Small intestine (tissue), 7 donors: ENCODE results near the gene FAM13B. TPM values are rescaled to one million over a fixed set of nuclear protein-coding genes. Genes with fewer than 3 reads are reported as not detected.

Experiments used
- DNase-seq, 2 donors: peaks; one replicate each; pipeline versions ENCODE4 v3.0.0 to v3.0.0-alpha.2; 2013
- FAIRE-seq: peaks from 2 replicates; lab custom pipeline; 2012; peaks lifted over from hg19 to GRCh38; lab: Jason Lieb, UNC
- H3K27ac ChIP-seq, 3 donors: one replicate each; pipeline ENCODE4 v1.5.1; 2013; ENCODE audit warnings: low read length in 2 of 3, mild to moderate bottlenecking in 2 of 3, control low read depth in 1 of 3, inconsistent platforms in 1 of 3, low read depth in 1 of 3, moderate library complexity in 1 of 3
- H3K27me3 ChIP-seq, 3 donors: one replicate each; pipeline ENCODE4 v1.6.1; 2013; ENCODE audit warnings: low read length in 3 of 3, inconsistent platforms in 1 of 3; ENCODE audit not compliant: control insufficient read depth in 3 of 3, insufficient read depth in 3 of 3
- H3K36me3 ChIP-seq, 3 donors: one replicate each; pipeline ENCODE4 v1.6.1; 2013; ENCODE audit warnings: low read length in 3 of 3, inconsistent platforms in 1 of 3, low read depth in 1 of 3, mild to moderate bottlenecking in 1 of 3, moderate library complexity in 1 of 3; ENCODE audit not compliant: control insufficient read depth in 3 of 3, insufficient read depth in 2 of 3
- H3K4me1 ChIP-seq, 3 donors: one replicate each; pipeline ENCODE4 v1.6.1; 2013; ENCODE audit warnings: low read length in 2 of 3, inconsistent platforms in 1 of 3, low read depth in 1 of 3, mild to moderate bottlenecking in 1 of 3, moderate library complexity in 1 of 3; ENCODE audit not compliant: control insufficient read depth in 3 of 3, insufficient read depth in 2 of 3
- H3K4me3 ChIP-seq, 3 donors: one replicate each; pipeline ENCODE4 v1.5.1; 2013; ENCODE audit warnings: low read length in 3 of 3, control low read depth in 1 of 3, inconsistent platforms in 1 of 3, low read depth in 1 of 3, mild to moderate bottlenecking in 1 of 3, moderate library complexity in 1 of 3
- H3K9me3 ChIP-seq, 2 donors: one replicate each; pipeline ENCODE4 v1.6.1; 2013; ENCODE audit warnings: low read depth in 1 of 2, low read length in 1 of 2; ENCODE audit not compliant: control insufficient read depth in 2 of 2, insufficient read depth in 1 of 2
- WGBS, 3 donors: extraction: QIAGEN DNeasy Blood & Tissue Kit; methylation state at CpG; one replicate each; pipeline ENCODE4 v1.1.7; 2013; 5-methylcytosine and 5-hydroxymethylcytosine counted together
- polyA plus RNA-seq, 4 donors: library from polyadenylated mRNA; stranded (reverse) in 3 of 4; unstranded in 1 of 4; fragments of 200-250 nt in 3 of 4; fragments of 120-200 nt in 1 of 4; gene quantifications; one replicate each; pipeline versions ENCODE4 v1.2.1 to v1.2.3, GENCODE V29; 2013
- donor health status: healthy with polysubstance abuse.
- donor health status: control.
- donor health status: control.
- donor health status: Bipolar disorder and iron deficiency.
- donor health status: healthy.

Gene FAM13B
- polyA plus RNA-seq, 4 donors, result 5.8 to 21.9 (median 8.8) TPM

DNA sequence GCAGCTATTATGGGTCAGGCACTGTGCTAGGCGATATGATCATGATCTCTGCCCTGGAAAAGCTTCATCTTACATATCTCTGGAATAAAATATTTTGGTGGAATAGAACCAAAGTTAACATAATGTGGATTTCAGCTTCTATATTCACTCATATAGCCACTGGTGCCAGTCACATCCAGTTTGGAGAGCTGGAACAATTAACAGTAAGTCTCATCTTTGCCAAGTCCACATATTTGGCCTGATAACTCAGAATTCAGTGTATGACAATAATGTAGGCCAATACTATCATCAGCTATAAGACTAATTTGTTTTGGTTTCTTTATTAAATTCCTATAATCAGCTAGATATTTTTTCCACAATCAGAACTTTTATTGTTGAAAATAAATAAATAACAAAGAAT is 5.9 kb upstream of the FAM13B start:
- no peak overlapping the region for H3K4me3 ChIP-seq
- no peaks in the 10 kb centered on the region for H3K36me3 ChIP-seq
- 86 to 97% (median 89%) methylated on average over 1 of the region's 1 CpG for WGBS, 3 donors
- H3K27ac ChIP-seq, result no peak overlapping the region
- peaks cover 0 to 4% (median 0%) of the 10 kb centered on the region in 3 donors for H3K4me1 ChIP-seq
- FAIRE-seq (no peak), DNase-seq (no peak)
- no peaks in the 10 kb centered on the region for H3K9me3 ChIP-seq
- no peaks in the 10 kb centered on the region for H3K27me3 ChIP-seq

DNA sequence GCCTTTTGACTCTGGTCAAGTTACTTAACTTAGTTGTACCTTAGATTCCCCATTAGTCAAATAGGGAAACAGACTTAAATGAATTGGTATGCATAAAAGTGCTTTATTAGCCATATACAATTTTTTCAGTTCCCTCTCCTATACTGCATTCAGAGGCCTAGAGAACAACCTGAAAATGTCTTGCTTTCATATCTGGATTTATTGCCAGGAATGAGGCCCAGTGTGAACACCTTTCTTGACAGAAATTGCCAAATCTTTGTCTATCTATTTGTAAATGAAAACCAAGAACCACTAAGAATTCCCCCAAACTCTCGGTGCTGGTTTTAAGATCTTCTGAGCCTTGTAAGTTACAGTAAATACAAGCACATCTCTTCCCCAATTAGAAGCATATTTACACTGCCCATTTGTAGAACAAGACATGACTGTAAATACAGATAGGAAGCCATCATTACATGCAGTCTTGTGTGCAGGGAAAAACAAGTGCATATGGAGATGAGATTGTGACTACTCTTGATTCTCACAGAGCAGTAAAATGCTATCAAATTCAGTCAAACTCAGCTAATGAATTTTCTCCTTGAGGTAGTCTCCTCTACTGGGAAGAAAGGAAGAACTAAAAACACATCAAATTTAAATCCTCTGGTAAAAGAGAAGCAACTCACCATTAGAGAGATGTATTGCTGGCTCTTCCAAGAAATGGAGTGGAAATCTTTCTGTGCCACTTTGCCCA is 5.2 kb upstream of the FAM13B start:
- no peaks in the 10 kb centered on the region for H3K27me3 ChIP-seq
- peaks cover 0 to 4% (median 0%) of the 10 kb centered on the region in 3 donors for H3K4me1 ChIP-seq
- FAIRE-seq, result no peak
- no peaks in the 10 kb centered on the region for H3K9me3 ChIP-seq
- H3K4me3 ChIP-seq, result no peak overlapping the region
- no peak for DNase-seq
- 62 to 87% (median 84%) methylated on average over 1 of the region's 1 CpG for WGBS, 3 donors
- no peak overlapping the region for H3K27ac ChIP-seq
- no peaks in the 10 kb centered on the region for H3K36me3 ChIP-seq

DNA sequence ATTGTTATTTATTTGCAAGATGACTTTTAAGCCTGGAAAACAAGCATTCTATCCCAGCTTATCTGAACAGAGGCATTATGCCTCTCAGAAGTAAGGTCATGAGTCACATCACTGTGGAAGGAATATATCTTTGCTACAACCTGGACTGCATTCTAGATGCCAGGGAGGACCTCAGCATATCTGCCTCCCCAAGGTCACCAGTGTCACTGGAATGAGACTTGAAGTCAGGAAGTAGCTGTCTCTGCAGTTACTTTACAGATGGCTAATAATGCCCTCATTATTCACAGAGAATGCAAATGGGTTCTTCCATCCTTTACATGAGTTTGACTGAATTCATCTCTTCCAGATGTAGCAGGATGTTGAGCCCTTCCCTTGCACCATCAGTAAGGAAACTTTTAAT is 4.4 kb upstream of the FAM13B start:
- no peak for DNase-seq
- FAIRE-seq, result no peak
- no peaks in the 10 kb centered on the region for H3K27me3 ChIP-seq
- no peaks in the 10 kb centered on the region for H3K36me3 ChIP-seq
- peaks cover 0 to 4% (median 0%) of the 10 kb centered on the region in 3 donors for H3K4me1 ChIP-seq
- no peaks in the 10 kb centered on the region for H3K9me3 ChIP-seq
- H3K4me3 ChIP-seq, result no peak overlapping the region
- no peak overlapping the region for H3K27ac ChIP-seq

DNA sequence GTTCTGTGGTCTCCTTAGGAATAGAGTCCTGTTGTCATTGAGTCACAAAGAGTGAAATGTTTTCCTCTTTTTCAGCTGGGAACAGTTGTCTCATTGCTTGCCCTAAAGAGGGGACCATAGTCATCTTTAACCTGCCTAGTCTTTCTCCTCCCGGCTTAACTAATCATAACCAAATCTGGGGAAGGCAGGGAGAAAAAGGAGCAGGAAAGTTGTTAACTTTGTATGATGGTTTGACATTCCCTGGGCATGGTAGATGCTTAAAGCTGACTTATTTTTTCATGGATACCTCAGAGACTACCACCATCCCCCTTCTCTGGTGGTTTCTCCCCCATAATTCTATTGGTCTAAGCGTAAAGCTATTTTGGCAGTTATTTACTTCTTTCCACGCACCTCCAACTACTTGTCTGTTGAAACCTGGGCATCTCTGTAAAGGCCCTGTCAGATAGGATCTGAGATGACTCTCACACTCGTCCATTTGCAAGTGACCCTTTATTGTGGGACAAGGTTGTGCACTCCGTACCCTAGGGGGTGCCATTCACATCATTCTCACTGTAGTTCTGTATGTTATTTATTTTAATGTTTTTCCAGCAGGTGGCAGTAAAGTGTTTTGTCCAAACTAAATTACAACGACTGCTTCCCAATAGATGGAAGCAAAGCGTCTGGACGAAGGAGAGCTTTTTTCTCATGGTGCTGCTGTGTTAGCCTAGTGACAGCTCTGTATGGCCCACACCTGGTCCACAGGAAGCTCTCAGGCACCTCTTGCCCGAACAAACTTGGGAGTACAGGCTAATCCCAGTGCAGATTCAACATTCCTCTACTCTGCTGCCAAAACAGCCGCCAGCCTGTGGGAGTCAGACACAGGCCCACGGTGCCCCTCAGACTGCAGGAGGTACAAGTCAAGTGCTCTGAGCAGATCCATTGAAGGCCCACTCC is 3.0 kb upstream of the FAM13B start:
- Histone ChIP-seq H3K36me3 (no peaks in the 10 kb centered on the region), H3K27ac (no peak overlapping the region), H3K27me3 (no peaks in the 10 kb centered on the region), H3K9me3 (no peaks in the 10 kb centered on the region), H3K4me1 (peaks cover 0 to 12% (median 8%) of the 10 kb centered on the region in 3 donors), H3K4me3 (no peak overlapping the region)
- WGBS, 3 donors, result 33 to 34% (median 34%) methylated on average over 11 of the region's 11 CpGs
- peak; percentile 89 for DNase-seq
- FAIRE-seq, result no peak

DNA sequence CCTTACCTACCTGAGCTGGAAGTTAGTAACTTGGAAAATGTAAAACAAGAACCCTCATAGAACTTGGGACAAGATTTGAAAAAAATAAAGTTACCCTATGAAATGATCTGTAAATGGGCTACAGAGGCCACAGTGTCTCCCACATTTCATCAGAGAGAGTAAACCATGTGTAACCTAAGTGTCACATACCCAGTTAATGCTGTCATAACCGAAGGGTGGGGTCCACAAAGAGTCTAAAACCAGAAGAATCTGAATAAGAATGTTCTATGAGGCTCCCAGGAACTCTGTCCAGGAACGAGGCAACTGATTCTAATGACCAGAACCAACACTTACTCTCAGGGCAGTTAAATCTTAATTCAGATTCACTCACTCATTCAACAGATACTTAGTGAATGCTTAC is 1.0 kb upstream of the FAM13B start:
- FAIRE-seq (no peak), DNase-seq (peak in 1 of 2 donors; percentile 26)
- Histone ChIP-seq H3K4me1 (peaks cover 0 to 15% (median 12%) of the 10 kb centered on the region in 3 donors), H3K4me3 (no peak overlapping the region), H3K9me3 (no peaks in the 10 kb centered on the region), H3K27ac (peak overlapping the region in 1 of 3 donors; percentile 92), H3K27me3 (no peaks in the 10 kb centered on the region), H3K36me3 (peaks cover 0 to 3% (median 0%) of the 10 kb centered on the region in 3 donors)
- 62 to 76% (median 71%) methylated on average over 2 of the region's 2 CpGs for WGBS, 3 donors

DNA sequence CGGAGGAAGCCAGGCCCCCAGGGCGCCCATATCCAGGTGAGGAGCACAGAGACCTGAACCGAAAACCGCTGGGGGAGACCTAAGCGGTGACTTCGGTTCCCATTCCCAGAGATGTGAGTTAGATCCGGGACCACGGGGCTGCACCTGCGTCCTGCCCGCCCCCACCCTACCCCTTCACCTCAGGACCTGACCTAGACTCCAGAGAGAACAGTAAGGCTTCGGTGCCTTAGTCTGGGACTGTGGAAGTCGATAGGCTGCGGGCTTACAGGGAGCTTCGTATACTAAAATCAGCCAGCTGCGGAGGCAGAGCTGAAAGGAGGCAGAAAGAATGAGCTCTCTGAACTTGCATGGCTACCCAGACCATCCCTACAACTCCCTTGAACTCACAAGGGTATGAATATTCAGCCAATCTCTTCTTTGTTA is 518 bp upstream of the FAM13B start:
- no peak for FAIRE-seq
- Histone ChIP-seq H3K9me3 (no peaks in the 10 kb centered on the region), H3K27me3 (no peaks in the 10 kb centered on the region), H3K4me3 (peak overlapping the region; percentile 86 to 97 (median 87)), H3K4me1 (peaks cover 0 to 18% (median 12%) of the 10 kb centered on the region in 3 donors), H3K36me3 (peaks cover 0 to 3% (median 0%) of the 10 kb centered on the region in 3 donors), H3K27ac (peak overlapping the region; percentile 92 to 100 (median 94))
- WGBS, 3 donors, result 1 to 4% (median 3%) methylated on average over 15 of the region's 15 CpGs
- DNase-seq, result no peak

DNA sequence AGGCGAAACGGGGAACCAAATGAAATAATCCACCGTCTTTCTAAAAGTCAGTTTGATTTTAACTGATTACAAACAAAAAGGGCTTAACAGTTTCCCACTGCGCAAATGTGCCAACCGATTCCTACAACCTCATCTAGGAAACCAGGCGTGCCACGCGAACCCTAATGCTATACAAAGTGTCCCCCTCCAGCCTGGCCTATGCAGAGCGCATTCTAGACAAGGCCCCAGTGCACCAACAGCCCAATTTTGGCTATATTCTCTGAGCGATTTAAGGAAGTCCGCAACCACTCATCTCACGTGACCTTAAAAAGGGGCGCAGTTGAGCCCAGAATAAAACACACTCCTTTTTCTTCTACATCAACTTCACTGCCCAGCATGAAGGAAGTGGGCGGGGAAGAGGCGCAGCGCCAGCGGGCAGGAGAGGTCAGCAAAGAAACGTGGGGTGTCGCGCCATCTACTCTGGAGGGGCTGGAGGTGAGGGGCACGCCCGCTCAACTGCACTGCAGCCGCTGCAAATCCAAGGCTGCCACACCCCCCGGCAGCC is 779 bp downstream of the FAM13B start:
- H3K4me1 ChIP-seq, result peaks cover 0 to 18% (median 12%) of the 10 kb centered on the region in 3 donors

DNA sequence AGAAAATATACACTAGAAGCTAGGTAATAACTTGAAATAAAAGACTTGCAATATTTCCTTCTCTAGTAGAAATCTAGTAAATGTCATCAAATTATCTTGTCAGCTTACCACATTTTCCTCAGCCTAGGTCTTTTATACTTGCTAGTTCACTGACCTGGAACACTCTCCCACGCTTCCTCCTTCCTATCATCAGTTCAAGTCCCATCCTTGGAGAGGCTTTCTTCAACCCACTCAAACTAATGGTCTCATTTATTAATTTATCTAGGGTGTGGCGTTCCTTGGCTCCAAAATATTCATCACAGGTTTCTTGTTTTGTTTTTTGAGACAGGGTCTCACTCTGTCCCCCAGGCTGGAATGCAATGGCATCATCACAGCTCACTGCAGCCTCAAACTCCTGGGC is 2.9 kb downstream of the FAM13B start:
- no peaks in the 10 kb centered on the region for H3K9me3 ChIP-seq
- H3K27ac ChIP-seq, result no peak overlapping the region
- FAIRE-seq, result no peak
- no peak overlapping the region for H3K4me3 ChIP-seq
- H3K4me1 ChIP-seq, result peaks cover 0 to 18% (median 8%) of the 10 kb centered on the region in 3 donors
- 75 to 81% (median 77%) methylated on average over 2 of the region's 2 CpGs for WGBS, 3 donors
- peaks cover 0 to 5% (median 0%) of the 10 kb centered on the region in 3 donors for H3K36me3 ChIP-seq
- H3K27me3 ChIP-seq, result no peaks in the 10 kb centered on the region
- DNase-seq, result no peak

More for the DNA sequence above, 779 bp downstream of the FAM13B start:
- Histone ChIP-seq H3K4me3 (peak overlapping the region; percentile 86 to 97 (median 87)), H3K27ac (peak overlapping the region; percentile 99 to 100 (median 99)), H3K27me3 (no peaks in the 10 kb centered on the region), H3K36me3 (peaks cover 0 to 3% (median 0%) of the 10 kb centered on the region in 3 donors), H3K9me3 (no peaks in the 10 kb centered on the region)
- peak in 1 of 2 donors; percentile 61 for DNase-seq
- 0 to 1% (median 1%) methylated on average over 24 of the region's 24 CpGs for WGBS, 3 donors
- no peak for FAIRE-seq
